ENCODE measurements around the gene CELSR1.

DNA sequence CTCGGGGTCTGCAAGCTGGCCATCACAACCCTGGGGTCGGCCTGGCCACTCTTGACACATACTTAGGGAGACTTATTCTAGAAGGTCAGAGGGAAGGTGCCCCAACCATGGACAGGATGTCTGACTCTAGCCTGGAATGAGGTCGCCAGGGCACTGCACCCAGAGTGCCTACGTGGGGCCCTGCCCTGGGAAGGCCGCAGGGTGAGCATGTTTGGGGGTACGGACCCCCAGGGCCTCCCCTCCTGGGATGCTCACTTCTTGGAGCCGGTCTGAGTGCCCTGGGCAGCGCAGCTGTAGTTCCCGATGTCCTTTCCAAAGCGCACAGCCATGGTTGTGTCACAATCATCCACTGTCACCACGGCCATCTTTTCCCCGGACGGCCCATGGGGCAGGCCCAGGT lies 126.1 kb downstream of the CELSR1 start:
- TF ChIP-seq, protein P1, sequence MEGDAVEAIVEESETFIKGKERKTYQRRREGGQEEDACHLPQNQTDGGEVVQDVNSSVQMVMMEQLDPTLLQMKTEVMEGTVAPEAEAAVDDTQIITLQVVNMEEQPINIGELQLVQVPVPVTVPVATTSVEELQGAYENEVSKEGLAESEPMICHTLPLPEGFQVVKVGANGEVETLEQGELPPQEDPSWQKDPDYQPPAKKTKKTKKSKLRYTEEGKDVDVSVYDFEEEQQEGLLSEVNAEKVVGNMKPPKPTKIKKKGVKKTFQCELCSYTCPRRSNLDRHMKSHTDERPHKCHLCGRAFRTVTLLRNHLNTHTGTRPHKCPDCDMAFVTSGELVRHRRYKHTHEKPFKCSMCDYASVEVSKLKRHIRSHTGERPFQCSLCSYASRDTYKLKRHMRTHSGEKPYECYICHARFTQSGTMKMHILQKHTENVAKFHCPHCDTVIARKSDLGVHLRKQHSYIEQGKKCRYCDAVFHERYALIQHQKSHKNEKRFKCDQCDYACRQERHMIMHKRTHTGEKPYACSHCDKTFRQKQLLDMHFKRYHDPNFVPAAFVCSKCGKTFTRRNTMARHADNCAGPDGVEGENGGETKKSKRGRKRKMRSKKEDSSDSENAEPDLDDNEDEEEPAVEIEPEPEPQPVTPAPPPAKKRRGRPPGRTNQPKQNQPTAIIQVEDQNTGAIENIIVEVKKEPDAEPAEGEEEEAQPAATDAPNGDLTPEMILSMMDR (IDR thresholded peaks at IDR 0.05; ENCODE audit: insufficient read depth, low read depth, low read length) = no peak
- no peak for TF ChIP-seq EZH2 (IDR thresholded peaks at IDR 0.05; ENCODE audit: insufficient read depth, low read length)
